Measurements from ENCODE around the gene CFAP58. TPM values are rescaled to one million over a fixed set of nuclear protein-coding genes. Genes with fewer than 3 reads are reported as not detected.

The CFAP58 gene
- total and polyA plus RNA-seq, 4 donors = 0.01 to 0.09 (median 0.08) TPM; not detected in 1

DNA sequence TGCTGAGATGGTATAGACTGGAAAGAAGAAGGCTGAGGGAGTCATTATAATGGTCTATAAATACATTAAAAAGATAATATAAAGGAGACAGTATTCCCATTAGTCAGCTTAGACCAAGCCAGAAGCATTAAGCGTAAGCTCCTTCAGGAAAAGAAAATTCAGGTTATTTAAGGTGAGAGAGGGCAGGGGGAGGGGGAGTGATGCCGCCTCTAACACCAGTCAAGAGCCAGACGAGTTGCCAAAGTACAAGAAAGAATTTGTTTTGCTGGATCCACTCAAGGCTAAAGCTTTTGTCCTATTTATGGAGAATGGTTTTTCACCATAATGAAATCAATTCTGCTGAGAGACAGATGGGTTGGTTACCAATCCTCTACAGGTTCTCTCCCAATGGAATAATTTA is 99.3 kb downstream of the CFAP58 start (continued):
- TF ChIP-seq YY1 (IDR thresholded peaks at IDR 0.05) (no peak), SP1 (IDR thresholded peaks at IDR 0.05) (no peak)

DNA sequence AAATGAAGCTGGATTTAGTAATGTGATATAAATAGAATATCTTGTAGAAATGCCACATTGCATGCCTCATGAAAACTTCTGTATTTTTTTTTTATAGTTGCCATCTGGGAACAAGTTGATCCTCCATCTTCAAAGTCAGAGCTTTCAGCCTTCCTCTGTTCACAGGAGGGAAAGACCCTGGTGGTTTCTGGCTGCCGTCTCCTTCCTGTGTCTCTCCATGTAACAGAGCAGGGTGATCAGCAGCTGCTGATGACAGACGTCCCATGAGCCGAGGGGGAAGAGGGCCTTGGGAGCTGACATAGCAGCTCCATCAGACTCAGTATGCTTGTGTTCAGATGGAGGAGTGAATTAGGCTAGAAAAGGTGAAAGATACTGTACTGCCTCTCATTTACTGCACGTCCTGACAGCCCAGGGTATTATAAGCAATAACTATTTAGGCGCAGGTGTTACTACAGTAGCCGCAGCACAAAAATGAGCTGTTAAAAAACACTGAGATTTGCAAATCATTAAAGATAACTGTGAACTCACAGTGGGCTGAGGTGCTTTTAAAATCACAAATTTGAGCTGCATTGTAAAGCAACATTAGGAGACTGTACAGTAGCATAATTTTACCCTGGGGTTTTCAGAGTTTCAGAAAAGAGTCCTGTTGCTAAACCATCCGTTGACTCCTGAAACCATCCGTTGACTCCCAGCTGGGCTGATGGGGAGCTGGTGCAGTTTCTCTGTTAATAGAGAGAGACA is 103.3 kb downstream of the CFAP58 start:
- H3K27ac ChIP-seq (ENCODE audit: low read depth in 1 of 2, low read length in 2 of 2) = no peak overlapping the region
- H3K9me3 ChIP-seq (ENCODE audit: control insufficient read depth in 4 of 4, low read length in 3 of 4) = no peaks in the 10 kb centered on the region
- H3K9ac ChIP-seq (ENCODE audit: low read depth in 1 of 2, low read length in 2 of 2) = no peak overlapping the region
- 50% methylated on average over 8 of the region's 8 CpGs for WGBS
- H3K27me3 ChIP-seq (ENCODE audit: control insufficient read depth in 4 of 4, insufficient read depth in 4 of 4, low read length in 3 of 4) = no peaks in the 10 kb centered on the region
- TF ChIP-seq RAD21 (IDR thresholded peaks at IDR 0.05) (no peak), YY1 (IDR thresholded peaks at IDR 0.05) (no peak), RXRA (IDR thresholded peaks at IDR 0.05) (no peak), HNF4A (conservative IDR thresholded peaks at IDR 0.05) (no peak), NR2F2 (IDR thresholded peaks at IDR 0.05) (no peak), TAF1 (conservative IDR thresholded peaks at IDR 0.05) (no peak), JUND (IDR thresholded peaks at IDR 0.05) (no peak), FOXA1 (IDR thresholded peaks at IDR 0.05) (no peak), SP1 (IDR thresholded peaks at IDR 0.05) (no peak), HNF4G (IDR thresholded peaks at IDR 0.05) (no peak), FOXA2 (IDR thresholded peaks at IDR 0.05) (no peak), GABPA (IDR thresholded peaks at IDR 0.05 in 1 of 2, conservative IDR thresholded peaks at IDR 0.05 in 1 of 2) (no peak), EGR1 (IDR thresholded peaks at IDR 0.05; ENCODE audit: low read depth in 2 of 2) (no peak)
- TF ChIP-seq, protein P1, sequence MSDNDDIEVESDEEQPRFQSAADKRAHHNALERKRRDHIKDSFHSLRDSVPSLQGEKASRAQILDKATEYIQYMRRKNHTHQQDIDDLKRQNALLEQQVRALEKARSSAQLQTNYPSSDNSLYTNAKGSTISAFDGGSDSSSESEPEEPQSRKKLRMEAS (IDR thresholded peaks at IDR 0.05) = no peak
- TF ChIP-seq, protein P2, sequence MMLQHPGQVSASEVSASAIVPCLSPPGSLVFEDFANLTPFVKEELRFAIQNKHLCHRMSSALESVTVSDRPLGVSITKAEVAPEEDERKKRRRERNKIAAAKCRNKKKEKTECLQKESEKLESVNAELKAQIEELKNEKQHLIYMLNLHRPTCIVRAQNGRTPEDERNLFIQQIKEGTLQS (IDR thresholded peaks at IDR 0.05) = no peak
- TF ChIP-seq, protein P3, sequence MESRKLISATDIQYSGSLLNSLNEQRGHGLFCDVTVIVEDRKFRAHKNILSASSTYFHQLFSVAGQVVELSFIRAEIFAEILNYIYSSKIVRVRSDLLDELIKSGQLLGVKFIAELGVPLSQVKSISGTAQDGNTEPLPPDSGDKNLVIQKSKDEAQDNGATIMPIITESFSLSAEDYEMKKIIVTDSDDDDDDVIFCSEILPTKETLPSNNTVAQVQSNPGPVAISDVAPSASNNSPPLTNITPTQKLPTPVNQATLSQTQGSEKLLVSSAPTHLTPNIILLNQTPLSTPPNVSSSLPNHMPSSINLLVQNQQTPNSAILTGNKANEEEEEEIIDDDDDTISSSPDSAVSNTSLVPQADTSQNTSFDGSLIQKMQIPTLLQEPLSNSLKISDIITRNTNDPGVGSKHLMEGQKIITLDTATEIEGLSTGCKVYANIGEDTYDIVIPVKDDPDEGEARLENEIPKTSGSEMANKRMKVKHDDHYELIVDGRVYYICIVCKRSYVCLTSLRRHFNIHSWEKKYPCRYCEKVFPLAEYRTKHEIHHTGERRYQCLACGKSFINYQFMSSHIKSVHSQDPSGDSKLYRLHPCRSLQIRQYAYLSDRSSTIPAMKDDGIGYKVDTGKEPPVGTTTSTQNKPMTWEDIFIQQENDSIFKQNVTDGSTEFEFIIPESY (IDR thresholded peaks at IDR 0.05) = no peak
- TF ChIP-seq, protein P4, sequence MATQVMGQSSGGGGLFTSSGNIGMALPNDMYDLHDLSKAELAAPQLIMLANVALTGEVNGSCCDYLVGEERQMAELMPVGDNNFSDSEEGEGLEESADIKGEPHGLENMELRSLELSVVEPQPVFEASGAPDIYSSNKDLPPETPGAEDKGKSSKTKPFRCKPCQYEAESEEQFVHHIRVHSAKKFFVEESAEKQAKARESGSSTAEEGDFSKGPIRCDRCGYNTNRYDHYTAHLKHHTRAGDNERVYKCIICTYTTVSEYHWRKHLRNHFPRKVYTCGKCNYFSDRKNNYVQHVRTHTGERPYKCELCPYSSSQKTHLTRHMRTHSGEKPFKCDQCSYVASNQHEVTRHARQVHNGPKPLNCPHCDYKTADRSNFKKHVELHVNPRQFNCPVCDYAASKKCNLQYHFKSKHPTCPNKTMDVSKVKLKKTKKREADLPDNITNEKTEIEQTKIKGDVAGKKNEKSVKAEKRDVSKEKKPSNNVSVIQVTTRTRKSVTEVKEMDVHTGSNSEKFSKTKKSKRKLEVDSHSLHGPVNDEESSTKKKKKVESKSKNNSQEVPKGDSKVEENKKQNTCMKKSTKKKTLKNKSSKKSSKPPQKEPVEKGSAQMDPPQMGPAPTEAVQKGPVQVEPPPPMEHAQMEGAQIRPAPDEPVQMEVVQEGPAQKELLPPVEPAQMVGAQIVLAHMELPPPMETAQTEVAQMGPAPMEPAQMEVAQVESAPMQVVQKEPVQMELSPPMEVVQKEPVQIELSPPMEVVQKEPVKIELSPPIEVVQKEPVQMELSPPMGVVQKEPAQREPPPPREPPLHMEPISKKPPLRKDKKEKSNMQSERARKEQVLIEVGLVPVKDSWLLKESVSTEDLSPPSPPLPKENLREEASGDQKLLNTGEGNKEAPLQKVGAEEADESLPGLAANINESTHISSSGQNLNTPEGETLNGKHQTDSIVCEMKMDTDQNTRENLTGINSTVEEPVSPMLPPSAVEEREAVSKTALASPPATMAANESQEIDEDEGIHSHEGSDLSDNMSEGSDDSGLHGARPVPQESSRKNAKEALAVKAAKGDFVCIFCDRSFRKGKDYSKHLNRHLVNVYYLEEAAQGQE (IDR thresholded peaks at IDR 0.05) = no peak
- TF ChIP-seq, protein P5, sequence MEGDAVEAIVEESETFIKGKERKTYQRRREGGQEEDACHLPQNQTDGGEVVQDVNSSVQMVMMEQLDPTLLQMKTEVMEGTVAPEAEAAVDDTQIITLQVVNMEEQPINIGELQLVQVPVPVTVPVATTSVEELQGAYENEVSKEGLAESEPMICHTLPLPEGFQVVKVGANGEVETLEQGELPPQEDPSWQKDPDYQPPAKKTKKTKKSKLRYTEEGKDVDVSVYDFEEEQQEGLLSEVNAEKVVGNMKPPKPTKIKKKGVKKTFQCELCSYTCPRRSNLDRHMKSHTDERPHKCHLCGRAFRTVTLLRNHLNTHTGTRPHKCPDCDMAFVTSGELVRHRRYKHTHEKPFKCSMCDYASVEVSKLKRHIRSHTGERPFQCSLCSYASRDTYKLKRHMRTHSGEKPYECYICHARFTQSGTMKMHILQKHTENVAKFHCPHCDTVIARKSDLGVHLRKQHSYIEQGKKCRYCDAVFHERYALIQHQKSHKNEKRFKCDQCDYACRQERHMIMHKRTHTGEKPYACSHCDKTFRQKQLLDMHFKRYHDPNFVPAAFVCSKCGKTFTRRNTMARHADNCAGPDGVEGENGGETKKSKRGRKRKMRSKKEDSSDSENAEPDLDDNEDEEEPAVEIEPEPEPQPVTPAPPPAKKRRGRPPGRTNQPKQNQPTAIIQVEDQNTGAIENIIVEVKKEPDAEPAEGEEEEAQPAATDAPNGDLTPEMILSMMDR (IDR thresholded peaks at IDR 0.05; ENCODE audit: low read depth, low read length, missing input control) = no peak
- no peaks in the 10 kb centered on the region for H3K36me3 ChIP-seq (ENCODE audit: control insufficient read depth in 4 of 4, insufficient read depth in 3 of 4, low read depth in 1 of 4, low read length in 3 of 4)
- no peak for DNase-seq (ENCODE audit: low spot score)
- no peaks in the 10 kb centered on the region for H3K4me1 ChIP-seq (ENCODE audit: control insufficient read depth in 4 of 4, insufficient read depth in 4 of 4, low read length in 3 of 4)
- no peak overlapping the region for H3K4me3 ChIP-seq (ENCODE audit: low read depth in 1 of 3, low read length in 3 of 3)

Data from liver (tissue), 9 donors.